Fibroblast of mammary gland (primary cell): Measurements from ENCODE around the gene UVSSA.

Experiments
- DNase-seq: peaks from one replicate; pipeline ENCODE4 v3.0.0-alpha.2; 2010; ENCODE audit warnings: low read depth
- H3K4me3 ChIP-seq: 2 replicates; pipeline ENCODE4 v1.5.1; 2011; ENCODE audit warnings: low read depth, mild to moderate bottlenecking, low read length, moderate library complexity; ENCODE audit not compliant: control insufficient read depth
- CTCF ChIP-seq: conservative IDR thresholded peaks from 2 replicates; pipeline ENCODE4 v1.5.1; 2011; ENCODE audit warnings: low read depth, low read length, inconsistent platforms; ENCODE audit not compliant: control insufficient read depth, insufficient read depth

The UVSSA gene

DNA sequence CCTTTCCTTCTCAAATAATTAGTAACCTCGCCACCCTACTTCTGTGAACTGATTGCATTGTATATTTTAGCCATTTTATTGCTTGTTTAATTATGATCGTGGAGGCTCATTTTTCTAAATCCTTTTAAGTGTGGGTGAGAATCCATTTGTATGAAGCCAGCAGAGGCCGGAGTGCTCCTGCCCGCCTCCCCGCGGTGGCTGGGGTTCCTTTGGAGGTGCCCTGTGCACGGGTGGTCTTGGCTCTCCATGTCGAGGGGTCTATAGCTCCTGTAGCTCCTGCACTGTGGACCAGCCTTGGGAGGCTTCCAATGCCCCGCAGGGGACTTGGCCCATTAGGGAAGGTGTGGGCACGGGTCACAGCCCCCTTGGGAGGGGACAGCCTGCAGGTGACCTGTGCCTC, 15.0 kb downstream of the UVSSA start:
- no peak overlapping the region for H3K4me3 ChIP-seq
- DNase-seq: no peak
- TF ChIP-seq CTCF: no peak

DNA sequence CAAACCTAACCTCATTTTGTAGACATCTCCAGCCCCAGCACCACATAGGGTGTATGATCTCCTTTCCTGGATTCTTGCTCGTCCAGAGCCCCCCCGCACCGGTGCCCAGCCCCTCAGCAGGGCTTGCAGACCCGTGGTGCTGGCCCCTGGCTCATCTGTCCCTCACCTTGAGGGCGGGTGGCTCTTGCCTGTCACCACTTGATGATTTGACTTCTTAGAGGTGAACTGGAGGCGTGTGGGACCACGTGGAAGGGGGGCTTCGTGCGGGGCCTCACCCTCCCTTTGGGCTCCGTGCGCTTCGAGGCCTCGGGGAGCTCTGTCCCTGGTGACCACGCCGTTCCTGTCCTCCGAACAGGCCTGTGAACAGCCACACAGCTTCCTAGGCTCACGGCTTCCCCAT, 15.5 kb downstream of the UVSSA start:
- TF ChIP-seq CTCF: no peak
- DNase-seq: no peak
- no peak overlapping the region for H3K4me3 ChIP-seq

DNA sequence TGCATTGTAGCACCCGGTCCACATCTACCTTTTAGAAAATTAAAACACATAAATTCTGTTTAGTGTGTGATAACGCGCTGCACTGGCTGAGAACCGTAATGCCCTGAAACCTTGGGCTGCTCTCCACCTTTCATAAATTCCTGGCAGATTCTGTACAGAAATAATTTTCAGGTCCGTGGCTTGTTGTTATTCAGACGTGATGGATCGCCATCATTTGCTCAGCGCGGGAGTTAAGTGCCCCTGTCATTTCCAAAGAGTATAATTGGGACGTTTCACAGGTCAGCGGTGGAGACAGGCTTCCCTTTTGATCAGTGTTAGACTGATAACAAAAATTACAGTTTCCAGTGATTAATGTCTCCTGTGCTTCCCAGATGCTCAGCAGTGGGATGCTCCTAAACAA, 16.5 kb downstream of the UVSSA start:
- DNase-seq: no peak
- TF ChIP-seq CTCF: no peak

DNA sequence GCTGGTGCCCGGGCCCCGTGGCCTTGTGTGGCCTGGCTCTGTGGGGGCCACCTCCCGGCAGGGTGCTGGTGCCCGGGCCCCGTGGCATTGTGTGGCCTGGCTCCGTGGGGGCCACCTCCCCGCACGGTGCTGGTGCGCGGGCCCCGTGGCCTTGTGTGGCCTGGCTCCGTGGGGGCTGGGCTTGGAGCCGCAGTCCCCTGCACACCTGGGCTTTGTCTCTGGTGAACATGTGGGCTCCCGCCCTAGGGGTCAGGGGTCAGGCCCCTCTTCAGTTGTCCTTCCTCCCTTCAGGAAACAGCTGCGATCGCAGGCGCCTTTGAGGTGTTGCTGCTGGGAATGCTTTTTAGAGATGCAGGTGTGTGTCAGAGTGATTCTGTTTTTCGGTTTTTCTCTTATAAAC, 17.2 kb downstream of the UVSSA start:
- no peak for DNase-seq
- TF ChIP-seq CTCF: no peak
- H3K4me3 ChIP-seq: no peak overlapping the region

More for the DNA sequence above, 16.5 kb downstream of the UVSSA start:
- no peak overlapping the region for H3K4me3 ChIP-seq

GRCh38 chr4:1364748-1365147, 17.7 kb downstream of the UVSSA start:
- DNase-seq: no peak
- TF ChIP-seq CTCF: no peak
- no peak overlapping the region for H3K4me3 ChIP-seq

DNA sequence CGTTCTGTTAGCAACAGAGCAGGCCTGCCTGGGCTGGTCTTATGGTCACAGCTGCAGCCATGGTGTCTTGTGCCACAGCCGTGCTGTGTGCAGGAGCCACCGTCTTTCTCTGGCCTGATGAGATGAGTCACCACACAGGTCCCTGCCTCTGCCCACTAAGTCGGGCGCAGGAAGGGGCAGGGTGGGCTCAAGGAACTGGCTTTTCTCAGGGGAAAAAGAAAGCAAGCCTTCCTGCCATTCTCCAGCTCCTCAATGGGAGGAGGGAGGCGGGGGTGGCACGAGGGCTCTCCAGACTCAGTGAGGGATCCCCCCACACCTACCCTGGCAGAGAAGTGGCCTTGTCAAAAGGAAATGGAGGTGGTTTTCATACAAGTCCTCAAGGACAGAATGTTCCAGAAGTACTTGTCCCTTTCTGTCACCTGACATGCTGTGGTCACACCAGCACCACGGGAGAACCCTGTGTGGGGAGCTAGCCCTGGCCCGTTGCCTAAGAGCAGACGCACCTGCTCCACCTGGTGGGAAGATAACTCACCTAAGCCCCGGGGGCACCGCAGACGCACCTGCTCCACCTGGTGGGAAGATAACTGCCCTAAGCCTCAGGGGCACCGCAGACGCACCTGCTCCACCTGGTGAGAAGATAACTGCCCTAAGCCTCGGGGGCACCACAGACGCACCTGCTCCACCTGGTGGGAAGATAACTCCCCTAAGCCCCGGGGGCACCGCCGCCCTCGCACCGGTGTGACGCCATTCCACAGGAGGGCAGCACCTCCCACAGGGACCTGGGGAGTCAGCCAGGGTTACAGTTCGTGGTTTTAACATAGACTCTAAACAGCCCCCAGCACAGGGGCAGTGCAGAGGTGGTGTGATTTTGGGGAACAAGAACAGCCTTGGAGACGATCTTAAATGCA, 18.5 kb downstream of the UVSSA start:
- TF ChIP-seq CTCF: no peak
- no peak overlapping the region for H3K4me3 ChIP-seq
- DNase-seq: no peak
